HG02571 (cell line): ENCODE data around the gene TANGO2.

Experiments used
- ATAC-seq: cut with Tn5 transposase; IDR thresholded peaks from one replicate; pipeline ENCODE4 v1.9.1; 2021; ENCODE audit warnings: mild to moderate bottlenecking, moderate library complexity; ENCODE audit not compliant: unreplicated experiment

TANGO2 gene

DNA sequence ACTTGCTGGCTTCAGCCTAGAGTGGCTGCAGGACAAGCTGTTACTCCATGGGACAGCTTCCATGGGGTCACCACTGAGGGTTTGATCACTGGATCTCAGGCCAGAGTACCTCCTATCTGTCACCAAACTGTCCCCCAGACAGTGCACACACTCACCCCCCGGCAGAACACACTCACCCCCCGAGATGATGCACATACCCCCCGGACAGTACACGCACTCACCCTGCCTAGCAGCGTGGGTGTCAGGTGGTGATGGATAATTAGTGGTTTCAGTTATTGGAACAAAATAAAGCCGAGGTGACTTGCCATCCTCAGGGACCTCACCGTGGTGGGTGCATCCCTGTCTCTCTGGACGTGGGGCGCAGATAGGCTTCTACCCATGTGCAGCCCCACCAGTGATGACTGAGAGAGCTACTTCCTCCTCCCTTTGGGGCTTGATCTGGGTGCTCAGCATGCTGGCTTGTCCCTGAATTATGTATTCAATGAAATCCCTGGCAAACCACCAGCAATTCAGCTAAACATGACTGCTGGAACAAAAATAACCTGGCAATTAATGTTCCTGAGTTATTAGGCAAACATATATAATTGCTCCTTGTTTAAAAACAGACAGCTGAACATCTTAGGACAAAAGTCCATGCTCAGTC, 18.9 kb downstream of the TANGO2 start:
- no peak for ATAC-seq

GRCh38 chr22:20040327-20041200, 19.7 kb downstream of the TANGO2 start:
- ATAC-seq: no peak

GRCh38 chr22:20043057-20043996, 22.4 kb downstream of the TANGO2 start:
- no peak for ATAC-seq

DNA sequence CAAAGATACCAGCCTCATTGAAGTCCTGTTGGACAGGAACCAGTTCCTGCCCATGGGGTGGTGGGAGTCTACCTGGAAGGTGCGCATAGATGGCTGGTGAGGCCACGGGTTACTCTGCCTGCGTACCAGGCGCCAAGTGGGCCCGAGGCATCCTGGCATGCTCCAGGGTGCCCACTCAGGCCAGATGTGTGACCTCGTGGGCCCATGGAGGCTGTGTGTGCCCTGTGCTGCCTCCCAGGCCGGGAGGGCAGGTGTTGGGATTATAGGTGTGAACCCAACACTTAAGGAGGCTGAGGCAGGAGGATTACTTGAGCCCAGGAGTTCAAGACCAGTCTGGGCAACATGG, 23.1 kb downstream of the TANGO2 start:
- no peak for ATAC-seq

GRCh38 chr22:20044495-20045151, 23.7 kb downstream of the TANGO2 start:
- ATAC-seq: no peak

- no peak for ATAC-seq
These were observed 25.8 kb downstream of the TANGO2 start for GRCh38 chr22:20046730-20047129.

- no peak for ATAC-seq
These were observed 31.0 kb downstream of the TANGO2 start for GRCh38 chr22:20051927-20052308.

DNA sequence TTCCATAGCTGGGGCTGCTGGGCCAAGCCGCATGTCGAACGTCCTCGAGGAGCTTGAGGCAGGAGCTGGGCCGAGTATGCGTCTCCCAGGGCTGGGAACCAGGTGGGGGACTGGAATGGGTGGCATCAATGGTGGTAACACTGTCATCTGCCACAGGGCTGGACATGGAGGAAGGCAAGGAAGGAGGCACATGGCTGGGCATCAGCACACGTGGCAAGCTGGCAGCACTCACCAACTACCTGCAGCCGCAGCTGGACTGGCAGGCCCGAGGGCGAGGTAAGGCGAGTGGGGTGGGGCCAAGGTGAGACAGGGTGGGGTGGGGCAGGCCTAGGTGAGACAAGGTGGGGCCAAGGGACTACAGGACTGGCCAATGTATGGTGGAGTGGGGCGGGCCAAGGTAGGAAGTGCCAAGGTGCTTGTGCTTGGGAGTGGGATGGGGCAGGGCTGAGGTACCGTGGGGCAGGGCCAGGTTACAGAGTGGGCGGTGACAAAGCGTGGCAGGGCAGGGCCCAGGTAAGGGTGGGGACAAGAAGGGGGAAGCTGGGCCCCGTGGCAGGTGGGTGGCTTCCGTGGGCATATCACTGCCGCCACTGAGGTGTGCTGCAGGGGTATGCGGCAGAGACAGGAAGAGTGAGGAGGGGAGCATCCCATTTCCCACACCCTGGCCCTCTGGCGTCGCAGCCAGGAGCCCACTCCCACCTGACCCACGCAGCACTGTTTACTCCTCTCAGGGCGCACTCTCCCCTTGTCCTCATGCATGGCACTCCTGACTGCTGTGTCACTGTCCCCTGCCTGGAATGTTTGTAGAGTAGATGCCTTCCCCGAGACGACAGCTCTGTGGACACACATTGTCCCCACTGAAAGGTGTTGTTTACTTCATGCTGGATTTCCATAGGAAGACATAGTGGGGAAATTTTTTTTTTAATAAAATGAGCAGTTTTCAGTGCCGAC, 31.7 kb downstream of the TANGO2 start:
- no peak for ATAC-seq

DNA sequence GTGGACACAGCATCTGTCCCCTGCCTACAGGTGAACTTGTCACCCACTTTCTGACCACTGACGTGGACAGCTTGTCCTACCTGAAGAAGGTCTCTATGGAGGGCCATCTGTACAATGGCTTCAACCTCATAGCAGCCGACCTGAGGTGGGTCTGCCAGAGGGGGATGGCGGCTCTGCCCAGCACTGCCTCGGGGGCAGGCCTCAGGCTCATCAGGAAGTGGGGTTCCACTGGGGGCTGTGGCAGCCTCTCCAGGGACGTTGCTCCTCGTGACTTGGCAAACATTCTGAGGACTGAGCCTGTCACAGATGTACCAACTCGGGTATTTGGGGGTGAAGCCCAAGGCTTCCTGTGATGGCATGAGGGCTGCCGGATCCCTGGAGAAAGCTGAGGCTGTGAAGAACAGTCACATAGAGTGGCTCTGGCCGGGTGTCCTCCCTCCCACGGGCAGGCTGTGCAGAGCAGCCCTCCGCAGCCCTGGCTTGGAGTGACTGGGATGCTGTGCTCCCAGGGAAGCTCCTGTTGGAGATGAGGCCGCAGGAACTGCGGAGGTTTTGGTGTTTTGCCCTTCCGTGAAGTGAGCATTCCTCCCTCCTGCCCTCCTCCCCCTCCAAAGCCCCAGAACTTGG, 32.6 kb downstream of the TANGO2 start:
- ATAC-seq: no peak

GRCh38 chr22:20054034-20054427, 33.1 kb downstream of the TANGO2 start:
- ATAC-seq: no peak

- no peak for ATAC-seq
These were observed 33.6 kb downstream of the TANGO2 start for GRCh38 chr22:20054485-20054884.

- no peak for ATAC-seq
These were observed 34.2 kb downstream of the TANGO2 start for GRCh38 chr22:20055144-20055543.

DNA sequence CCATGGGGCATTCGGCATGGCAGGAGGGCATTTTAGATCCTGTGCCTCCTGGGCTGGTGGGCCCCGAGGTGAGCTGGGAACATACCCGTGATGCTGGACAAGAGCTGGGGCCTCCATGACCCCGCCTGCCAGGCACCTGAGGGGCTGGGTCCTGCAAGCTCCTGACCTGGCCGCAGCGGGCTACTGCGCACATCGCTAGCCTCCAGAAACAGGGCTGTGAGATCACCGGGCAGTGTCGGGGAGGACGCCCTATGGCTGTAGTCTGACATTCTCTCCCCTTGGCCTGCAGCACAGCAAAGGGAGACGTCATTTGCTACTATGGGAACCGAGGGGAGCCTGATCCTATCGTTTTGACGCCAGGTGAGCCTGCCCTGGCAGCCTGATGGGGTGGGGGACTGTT, 34.7 kb downstream of the TANGO2 start:
- no peak for ATAC-seq

DNA sequence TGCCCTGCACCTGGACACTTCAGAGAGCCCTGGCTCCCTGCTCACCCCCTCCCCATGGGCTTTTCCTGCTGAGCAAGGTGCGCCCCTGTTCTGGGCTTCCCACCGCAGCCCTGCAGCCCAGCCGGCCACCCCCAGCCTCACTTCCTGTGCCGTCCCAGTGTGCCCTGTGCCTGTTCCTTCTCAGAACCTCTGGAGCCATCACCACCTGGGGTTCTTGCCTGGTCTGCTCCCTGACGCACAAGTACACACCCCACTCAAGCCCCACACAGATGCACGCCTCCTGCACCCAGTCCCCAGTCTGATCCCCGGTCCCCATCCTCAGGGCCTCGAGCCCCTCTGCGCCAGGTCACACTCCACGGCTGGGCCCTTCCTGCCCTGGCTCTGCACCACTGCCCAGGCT, 35.3 kb downstream of the TANGO2 start:
- no peak for ATAC-seq

GRCh38 chr22:20056696-20057386, 35.9 kb downstream of the TANGO2 start:
- no peak for ATAC-seq

GRCh38 chr22:20057596-20058268, 36.8 kb downstream of the TANGO2 start:
- ATAC-seq: no peak

DNA sequence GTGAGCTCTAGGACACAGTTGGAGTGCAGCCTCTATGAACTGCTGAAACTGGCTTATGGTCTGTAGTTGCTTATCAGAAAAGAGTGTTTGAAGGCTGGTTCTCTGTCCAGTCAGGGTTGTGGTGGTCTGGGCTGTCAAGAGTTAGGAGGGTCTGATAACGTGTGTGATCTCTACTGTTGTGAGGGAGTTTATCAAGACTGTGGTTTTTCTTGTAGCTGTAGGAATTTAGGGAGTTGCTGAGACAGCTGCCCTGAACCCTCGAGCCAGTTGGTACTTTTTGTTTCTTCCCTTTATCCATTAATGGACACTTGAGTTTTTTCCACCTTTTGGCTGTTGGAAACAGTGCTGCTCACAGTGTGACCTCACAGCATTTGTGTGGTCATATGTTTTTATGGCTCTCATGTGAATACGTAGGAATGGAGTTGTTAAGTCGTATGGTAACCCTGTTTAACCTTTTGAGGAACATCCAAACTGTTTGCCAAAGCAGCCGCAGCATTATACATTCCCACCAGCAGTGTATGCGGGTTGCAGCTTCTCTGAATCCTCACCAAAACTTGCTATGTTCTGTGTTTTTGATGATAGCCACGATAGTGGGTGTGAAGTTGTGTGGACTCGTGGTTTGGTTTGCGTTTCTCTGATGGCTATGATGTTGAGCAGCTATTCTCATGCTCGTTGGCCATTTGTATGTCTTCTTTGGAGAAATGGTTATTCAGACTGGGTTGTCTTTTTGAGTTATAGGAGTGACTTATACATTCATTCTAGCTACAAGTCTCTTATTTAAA, 38.3 kb downstream of the TANGO2 start:
- ATAC-seq: no peak
